ENCODE data around the gene DDX51. TPM values are rescaled to one million over a fixed set of nuclear protein-coding genes. Genes with fewer than 3 reads are reported as not detected.

DDX51 gene
- total RNA-seq, 1 experiment from 2014 or later: 26.7 TPM

- ChIA-PET POLR2A (ENCODE audit: unreplicated experiment) (no interaction called here), CTCF (no interaction called here)
- intact Hi-C loops (cut with micrococcal nuclease): no loop called here
- ATAC-seq: no peak
- no peaks in the 10 kb centered on the region for H3K27me3 ChIP-seq (ENCODE audit: low read length)
- no peak overlapping the region for H2AFZ ChIP-seq (ENCODE audit: low read length)
- no peaks in the 10 kb centered on the region for H4K20me1 ChIP-seq (ENCODE audit: low read length)
- BruUV-seq (replicated peaks): no TSS peak
- TF ChIP-seq CTCF (conservative IDR thresholded peaks at IDR 0.05; ENCODE audit: low read depth, low read length): no peak
- TF ChIP-seq EZH2 (IDR thresholded peaks at IDR 0.05; ENCODE audit: low read length, unreplicated experiment): no peak
- no peak for TF ChIP-seq EZH2phosphoT487 (IDR thresholded peaks at IDR 0.05; ENCODE audit: borderline replicate concordance, low read length)
- H3K9me2 ChIP-seq (replicated peaks; ENCODE audit: low read length): no peaks in the 10 kb centered on the region
- H3K36me3 ChIP-seq (ENCODE audit: low read depth, low read length): peaks cover 28% of the 10 kb centered on the region
- H3K27ac ChIP-seq (ENCODE audit: low read length): no peak overlapping the region
- peaks cover 10% of the 10 kb centered on the region for H3K79me2 ChIP-seq (ENCODE audit: low read length)
- no peak for DNase-seq
- no peak overlapping the region for H3K9ac ChIP-seq (ENCODE audit: low read length)
- no peak overlapping the region for H3K4me2 ChIP-seq (ENCODE audit: low read length)
- peaks cover 13% of the 10 kb centered on the region for H3F3A ChIP-seq (ENCODE audit: low read length, unreplicated experiment)
- 0 out of 2 replicates have a peak, but pooled peaks cover 7% of the 10 kb centered on the region for H3K9me3 ChIP-seq (ENCODE audit: low read length)
- no peak overlapping the region for H3K4me3 ChIP-seq (ENCODE audit: low read length)
- H3K4me1 ChIP-seq (ENCODE audit: insufficient read depth, low read length): no peaks in the 10 kb centered on the region
These were observed 8.3 kb upstream of the DDX51 start for GRCh38 chr12:132152411-132152821.

- Histone ChIP-seq H3K9ac (ENCODE audit: low read length) (no peak overlapping the region), H3F3A (ENCODE audit: low read length, unreplicated experiment) (peaks cover 11% of the 10 kb centered on the region), H4K20me1 (ENCODE audit: low read length) (no peaks in the 10 kb centered on the region), H3K79me2 (ENCODE audit: low read length) (peaks cover 15% of the 10 kb centered on the region), H3K4me1 (ENCODE audit: insufficient read depth, low read length) (no peaks in the 10 kb centered on the region), H3K27ac (ENCODE audit: low read length) (no peak overlapping the region), H3K27me3 (ENCODE audit: low read length) (no peaks in the 10 kb centered on the region), H3K4me3 (ENCODE audit: low read length) (no peak overlapping the region), H2AFZ (ENCODE audit: low read length) (no peak overlapping the region), H3K9me3 (ENCODE audit: low read length) (0 out of 2 replicates have a peak, but pooled peaks cover 3% of the 10 kb centered on the region), H3K4me2 (ENCODE audit: low read length) (no peak overlapping the region), H3K9me2 (replicated peaks; ENCODE audit: low read length) (no peaks in the 10 kb centered on the region), H3K36me3 (ENCODE audit: low read depth, low read length) (peaks cover 22% of the 10 kb centered on the region)
- intact Hi-C loops (cut with micrococcal nuclease): no loop called here
- CTCF ChIA-PET: no interaction called here
- POLR2A ChIA-PET (ENCODE audit: unreplicated experiment): no interaction called here
- ATAC-seq: no peak
- no TSS peak for BruUV-seq (replicated peaks)
- TF ChIP-seq EZH2 (IDR thresholded peaks at IDR 0.05; ENCODE audit: low read length, unreplicated experiment): no peak
- no peak for TF ChIP-seq CTCF (conservative IDR thresholded peaks at IDR 0.05; ENCODE audit: low read depth, low read length)
- TF ChIP-seq EZH2phosphoT487 (IDR thresholded peaks at IDR 0.05; ENCODE audit: borderline replicate concordance, low read length): no peak
- DNase-seq: no peak
These were observed 7.8 kb upstream of the DDX51 start for GRCh38 chr12:132151766-132152410.

- no peaks in the 10 kb centered on the region for H3K4me1 ChIP-seq (ENCODE audit: insufficient read depth, low read length)
- no peaks in the 10 kb centered on the region for H3K9me2 ChIP-seq (replicated peaks; ENCODE audit: low read length)
- no peaks in the 10 kb centered on the region for H3K27me3 ChIP-seq (ENCODE audit: low read length)
- POLR2A ChIA-PET (ENCODE audit: unreplicated experiment): no interaction called here
- H2AFZ ChIP-seq (ENCODE audit: low read length): no peak overlapping the region
- no peaks in the 10 kb centered on the region for H4K20me1 ChIP-seq (ENCODE audit: low read length)
- no peaks in the 10 kb centered on the region for H3K9me3 ChIP-seq (ENCODE audit: low read length)
- H3K79me2 ChIP-seq (ENCODE audit: low read length): peaks cover 21% of the 10 kb centered on the region
- H3K36me3 ChIP-seq (ENCODE audit: low read depth, low read length): peaks cover 18% of the 10 kb centered on the region
- DNase-seq: no peak
- H3K9ac ChIP-seq (ENCODE audit: low read length): no peak overlapping the region
- no peak for TF ChIP-seq EZH2 (IDR thresholded peaks at IDR 0.05; ENCODE audit: low read length, unreplicated experiment)
- no peak for TF ChIP-seq EZH2phosphoT487 (IDR thresholded peaks at IDR 0.05; ENCODE audit: borderline replicate concordance, low read length)
- no peak for TF ChIP-seq CTCF (conservative IDR thresholded peaks at IDR 0.05; ENCODE audit: low read depth, low read length)
- no peak overlapping the region for H3K4me2 ChIP-seq (ENCODE audit: low read length)
- no TSS peak for BruUV-seq (replicated peaks)
- no peak overlapping the region for H3K27ac ChIP-seq (ENCODE audit: low read length)
- no peak for ATAC-seq
- intact Hi-C loops (cut with micrococcal nuclease): no loop called here
- CTCF ChIA-PET: no interaction called here
- no peak overlapping the region for H3K4me3 ChIP-seq (ENCODE audit: low read length)
- peaks cover 5% of the 10 kb centered on the region for H3F3A ChIP-seq (ENCODE audit: low read length, unreplicated experiment)
These were observed 7.1 kb upstream of the DDX51 start for GRCh38 chr12:132151145-132151765.

Data from PC-3 (cell line).